Esophagus muscularis mucosa (tissue), 4 donors: ENCODE results near the gene GNPTG. TPM values are rescaled to one million over a fixed set of nuclear protein-coding genes. Genes with fewer than 3 reads are reported as not detected.

ENCODE experiments used
- DNase-seq: peaks from one replicate; pipeline ENCODE4 v3.0.0-alpha.2; 2017; ENCODE audit errors: extremely low spot score
- H3K27ac ChIP-seq, 4 donors: fragments of 200-600 bp; sonication (generic); replicated peaks in 1 of 4; 1 replicate in 3 of 4; 2 replicates in 1 of 4; pipeline ENCODE4 v1.5.1; 2016 to 2019; ENCODE audit warnings: mild to moderate bottlenecking in 1 of 4
- H3K27me3 ChIP-seq, 4 donors: fragments of 200-600 bp; sonication (generic); one replicate each; pipeline versions ENCODE4 v1.5.1 to v1.6.0; 2016 to 2019
- H3K36me3 ChIP-seq, 4 donors: fragments of 200-600 bp; sonication (generic); one replicate each; pipeline ENCODE4 v1.5.1; 2016 to 2019
- H3K4me1 ChIP-seq, 4 donors: fragments of 200-600 bp; sonication (generic); one replicate each; pipeline ENCODE4 v1.5.1; 2016 to 2019
- H3K4me3 ChIP-seq, 4 donors: fragments of 200-600 bp; sonication (generic); 1 replicate in 2 of 4; 2 replicates in 2 of 4; pipeline ENCODE4 v1.5.1; 2016 to 2019; ENCODE audit warnings: mild to moderate bottlenecking in 4 of 4, moderate library complexity in 1 of 4
- H3K9me3 ChIP-seq, 4 donors: fragments of 200-600 bp; sonication (generic); 1 replicate in 3 of 4; 2 replicates in 1 of 4; pipeline ENCODE4 v1.5.1; 2016 to 2019
- CTCF ChIP-seq, 3 experiments: fragments of 200-600 bp in 2 of 3; fragments of 450-650 bp in 1 of 3; sonication (generic) in 2 of 3; IDR thresholded peaks; one replicate each; pipeline ENCODE4 v1.5.1; 2017 to 2019; ENCODE audit warnings: antibody characterized with exemption in 3 of 3, mild to moderate bottlenecking in 2 of 3, moderate library complexity in 1 of 3
- EP300 ChIP-seq: sonication (generic); formaldehyde crosslinking; IDR thresholded peaks from one replicate; pipeline ENCODE4 v1.6.1; 2017; ENCODE audit warnings: antibody characterized with exemption
- POLR2A ChIP-seq: fragments of 450-650 bp; IDR thresholded peaks from one replicate; pipeline ENCODE4 v1.6.1; 2017; ENCODE audit warnings: antibody characterized with exemption, moderate library complexity, mild to moderate bottlenecking, low read depth
- POLR2AphosphoS5 ChIP-seq, 2 donors: sonication (generic); formaldehyde crosslinking; IDR thresholded peaks; one replicate each; pipeline ENCODE4 v1.6.1; 2017; ENCODE audit warnings: antibody characterized with exemption in 2 of 2
- WGBS: methylation state at CpG from one replicate; pipeline ENCODE4 v1.1.5; 2018; 5-methylcytosine and 5-hydroxymethylcytosine counted together
- intact Hi-C: fragments of 100-400 bp; cut with DNase I; formaldehyde crosslinking; loops from one replicate; pipeline ENCODE4 v1.15.1; 2023
- total RNA-seq, 4 donors: library from RNA; depleted of rRNA; stranded (reverse); fragments of >200 nt; gene quantifications; one replicate each; pipeline versions ENCODE4 v1.1.0 to v1.2.1, GENCODE V29; 2016

Gene GNPTG
- total RNA-seq, 4 donors from 2014 or later, result 54.4 to 70.5 (median 61.1) TPM

- Histone ChIP-seq H3K4me3 (no peak overlapping the region), H3K36me3 (peaks cover 65 to 78% (median 70%) of the 10 kb centered on the region in 4 donors), H3K9me3 (no peaks in the 10 kb centered on the region), H3K27ac (no peak overlapping the region), H3K27me3 (no peaks in the 10 kb centered on the region), H3K4me1 (peaks cover 36 to 53% (median 43%) of the 10 kb centered on the region in 4 donors)
- 87% methylated on average over 31 of the region's 46 CpGs for whole genome bisulfite sequencing
- no peak for DNase-seq
- intact Hi-C loops, result no loop called here
- TF ChIP-seq POLR2AphosphoS5 (IDR thresholded peaks at IDR 0.05), result no peak
- no peak for TF ChIP-seq POLR2A
- no peak for TF ChIP-seq EP300
- TF ChIP-seq CTCF (IDR thresholded peaks at IDR 0.05), result no peak
Observed at GRCh38 chr16:1315081-1316032, 36.4 kb upstream of the GNPTG start.

GRCh38 chr16:1316033-1316405 lies 35.7 kb upstream of the GNPTG start:
- TF ChIP-seq POLR2A (no peak), POLR2AphosphoS5 (IDR thresholded peaks at IDR 0.05) (no peak), CTCF (IDR thresholded peaks at IDR 0.05) (no peak), EP300 (no peak)
- Histone ChIP-seq H3K9me3 (no peaks in the 10 kb centered on the region), H3K4me1 (peaks cover 30 to 47% (median 36%) of the 10 kb centered on the region in 4 donors), H3K4me3 (no peak overlapping the region), H3K27me3 (no peaks in the 10 kb centered on the region), H3K27ac (no peak overlapping the region), H3K36me3 (peaks cover 71 to 84% (median 76%) of the 10 kb centered on the region in 4 donors)
- DNase-seq, result no peak
- WGBS, result 92% methylated on average over 9 of the region's 14 CpGs
- intact Hi-C loops, result no loop called here

- Histone ChIP-seq H3K9me3 (no peaks in the 10 kb centered on the region), H3K36me3 (peaks cover 80 to 97% (median 92%) of the 10 kb centered on the region in 4 donors), H3K27me3 (no peaks in the 10 kb centered on the region), H3K27ac (no peak overlapping the region), H3K4me1 (peaks cover 13 to 30% (median 20%) of the 10 kb centered on the region in 4 donors), H3K4me3 (no peak overlapping the region)
- DNase-seq, result no peak
- WGBS, result 87% methylated on average over 18 of the region's 32 CpGs
- intact Hi-C loops, result no loop called here
- TF ChIP-seq EP300 (no peak), POLR2A (no peak), POLR2AphosphoS5 (IDR thresholded peaks at IDR 0.05) (no peak), CTCF (IDR thresholded peaks at IDR 0.05) (no peak)
Observed at GRCh38 chr16:1317479-1318267, 34.1 kb upstream of the GNPTG start.

GRCh38 chr16:1318268-1318545 lies 33.5 kb upstream of the GNPTG start:
- intact Hi-C loops, result no loop called here
- H3K4me1 ChIP-seq, result peaks cover 8 to 25% (median 15%) of the 10 kb centered on the region in 4 donors
- WGBS, result 77% methylated on average over 7 of the region's 9 CpGs

More at GRCh38 chr16:1318268-1318545, 33.5 kb upstream of the GNPTG start:
- TF ChIP-seq POLR2A, result no peak
- no peak for TF ChIP-seq CTCF (IDR thresholded peaks at IDR 0.05)
- no peak for TF ChIP-seq POLR2AphosphoS5 (IDR thresholded peaks at IDR 0.05)
- no peak for TF ChIP-seq EP300
- Histone ChIP-seq H3K4me3 (no peak overlapping the region), H3K27me3 (no peaks in the 10 kb centered on the region), H3K27ac (no peak overlapping the region), H3K36me3 (peaks cover 80 to 99% (median 96%) of the 10 kb centered on the region in 4 donors), H3K9me3 (no peaks in the 10 kb centered on the region)
- DNase-seq, result no peak
